ENCODE data around the gene AMPD2. TPM values are rescaled to one million over a fixed set of nuclear protein-coding genes. Genes with fewer than 3 reads are reported as not detected.

Gene AMPD2
- polyA plus RNA-seq, 3 donors = 75.0 to 961 (median 117) TPM

GRCh38 chr1:109652402-109652801 lies 32.8 kb downstream of the AMPD2 start:
- intact Hi-C loops (cut with micrococcal nuclease) = no loop called here
- Mint-ChIP-seq H3K4me3 (no peak overlapping the region), H3K27ac (no peak overlapping the region), H3K4me1 (peaks cover 25% of the 10 kb centered on the region), H3K36me3 (no peaks in the 10 kb centered on the region), H3K27me3 (ENCODE audit: low read depth in 3 of 3) (peaks cover 3 to 20% (median 10%) of the 10 kb centered on the region in 3 donors), H3K9me3 (peaks cover 0 to 1% (median 0%) of the 10 kb centered on the region in 7 donors)
- TF ChIP-seq CTCF (IDR thresholded peaks at IDR 0.05) = no peak
- no CpG with 5 or more reads among the region's 2 CpGs for WGBS (ENCODE audit: insufficient coverage)
- no peaks in the 10 kb centered on the region for H3K27me3 ChIP-seq (ENCODE audit: control insufficient read depth in 2 of 2, insufficient read depth in 2 of 2, low read length in 2 of 2)
- H3K9me3 ChIP-seq (replicated peaks in 1 of 2; ENCODE audit: control insufficient read depth in 1 of 2, insufficient read depth in 1 of 2, low read length in 2 of 2) = no peaks in the 10 kb centered on the region
- H3K36me3 ChIP-seq (replicated peaks in 1 of 2; ENCODE audit: control insufficient read depth in 1 of 2, insufficient read depth in 2 of 2, low read length in 2 of 2) = no peaks in the 10 kb centered on the region
- no peaks in the 10 kb centered on the region for H4K20me1 ChIP-seq (ENCODE audit: insufficient read depth, low read length)
- H3K79me2 ChIP-seq (ENCODE audit: insufficient read depth, low read length) = no peaks in the 10 kb centered on the region
- DNase-seq = no peak
- no peak overlapping the region for H3K27ac ChIP-seq (ENCODE audit: low read depth in 1 of 2, low read length in 2 of 2)
- no peak overlapping the region for H3K9ac ChIP-seq (ENCODE audit: insufficient read depth, low read length, poor library complexity, severe bottlenecking)
- no peak overlapping the region for H3K4me3 ChIP-seq (replicated peaks in 1 of 3; ENCODE audit: low read depth in 2 of 3, low read length in 3 of 3)
- no peak overlapping the region for H3K4me2 ChIP-seq (replicated peaks; ENCODE audit: extremely low read depth, low read length, poor library complexity, severe bottlenecking)
- H2AFZ ChIP-seq (ENCODE audit: insufficient read depth, low read depth, low read length, poor library complexity, severe bottlenecking) = no peak overlapping the region
- H3K4me1 ChIP-seq (ENCODE audit: control insufficient read depth in 1 of 2, insufficient read depth in 2 of 2, low read length in 2 of 2) = peaks cover 17 to 22% of the 10 kb centered on the region in 2 donors

GRCh38 chr1:109653306-109653705 lies 33.7 kb downstream of the AMPD2 start:
- no peak overlapping the region for H3K27ac ChIP-seq (ENCODE audit: low read depth in 1 of 2, low read length in 2 of 2)
- TF ChIP-seq CTCF (IDR thresholded peaks at IDR 0.05) = no peak
- DNase-seq = no peak
- H3K27me3 ChIP-seq (ENCODE audit: control insufficient read depth in 2 of 2, insufficient read depth in 2 of 2, low read length in 2 of 2) = no peaks in the 10 kb centered on the region
- H4K20me1 ChIP-seq (ENCODE audit: insufficient read depth, low read length) = no peaks in the 10 kb centered on the region
- no peaks in the 10 kb centered on the region for H3K79me2 ChIP-seq (ENCODE audit: insufficient read depth, low read length)
- Mint-ChIP-seq H3K36me3 (no peaks in the 10 kb centered on the region), H3K4me1 (peaks cover 33% of the 10 kb centered on the region), H3K27me3 (ENCODE audit: low read depth in 3 of 3) (peaks cover 3 to 20% (median 10%) of the 10 kb centered on the region in 3 donors), H3K9me3 (peaks cover 0 to 1% (median 0%) of the 10 kb centered on the region in 7 donors), H3K4me3 (no peak overlapping the region), H3K27ac (no peak overlapping the region)
- peaks cover 24 to 27% of the 10 kb centered on the region in 2 donors for H3K4me1 ChIP-seq (ENCODE audit: control insufficient read depth in 1 of 2, insufficient read depth in 2 of 2, low read length in 2 of 2)
- H3K4me3 ChIP-seq (replicated peaks in 1 of 3; ENCODE audit: low read depth in 2 of 3, low read length in 3 of 3) = no peak overlapping the region
- no peaks in the 10 kb centered on the region for H3K36me3 ChIP-seq (replicated peaks in 1 of 2; ENCODE audit: control insufficient read depth in 1 of 2, insufficient read depth in 2 of 2, low read length in 2 of 2)
- intact Hi-C loops (cut with micrococcal nuclease) = no loop called here
- H2AFZ ChIP-seq (ENCODE audit: insufficient read depth, low read depth, low read length, poor library complexity, severe bottlenecking) = no peak overlapping the region
- 100% methylated on average over 1 of the region's 2 CpGs for WGBS (ENCODE audit: insufficient coverage)
- no peak overlapping the region for H3K4me2 ChIP-seq (replicated peaks; ENCODE audit: extremely low read depth, low read length, poor library complexity, severe bottlenecking)
- no peaks in the 10 kb centered on the region for H3K9me3 ChIP-seq (replicated peaks in 1 of 2; ENCODE audit: control insufficient read depth in 1 of 2, insufficient read depth in 1 of 2, low read length in 2 of 2)
- H3K9ac ChIP-seq (ENCODE audit: insufficient read depth, low read length, poor library complexity, severe bottlenecking) = no peak overlapping the region
